HG03159 (cell line): ENCODE results near the gene TSPAN5.
"Not testable (repeated sequence)": the region's sequence is repeated elsewhere in the genome, so short reads cannot be mapped to it uniquely, and the experiment has no call there.

Experiments
- ATAC-seq: cut with Tn5 transposase; IDR thresholded peaks from one replicate; pipeline ENCODE4 v1.9.1; 2021; ENCODE audit warnings: mild to moderate bottlenecking, moderate library complexity; ENCODE audit not compliant: unreplicated experiment

TSPAN5 gene

DNA sequence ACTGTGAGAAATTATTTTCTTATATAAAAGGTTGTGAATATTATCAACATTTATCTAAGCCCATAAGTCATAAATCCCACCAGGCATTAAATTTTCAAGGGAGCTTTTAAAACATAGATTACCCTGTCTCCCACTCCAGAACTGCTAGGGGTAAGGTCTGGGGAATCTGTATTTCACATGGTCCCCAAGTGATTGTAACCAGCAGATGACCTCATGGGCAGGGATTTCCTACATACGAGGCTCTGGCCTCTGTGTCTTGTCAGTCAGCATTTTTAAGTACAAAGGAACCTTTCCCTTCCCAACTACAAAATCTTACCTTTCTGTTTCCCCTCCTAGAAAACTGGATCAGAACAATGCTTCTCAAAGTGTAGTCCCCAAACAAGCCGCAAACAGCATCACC, 188.6 kb downstream of the TSPAN5 start:
- no peak for ATAC-seq

DNA sequence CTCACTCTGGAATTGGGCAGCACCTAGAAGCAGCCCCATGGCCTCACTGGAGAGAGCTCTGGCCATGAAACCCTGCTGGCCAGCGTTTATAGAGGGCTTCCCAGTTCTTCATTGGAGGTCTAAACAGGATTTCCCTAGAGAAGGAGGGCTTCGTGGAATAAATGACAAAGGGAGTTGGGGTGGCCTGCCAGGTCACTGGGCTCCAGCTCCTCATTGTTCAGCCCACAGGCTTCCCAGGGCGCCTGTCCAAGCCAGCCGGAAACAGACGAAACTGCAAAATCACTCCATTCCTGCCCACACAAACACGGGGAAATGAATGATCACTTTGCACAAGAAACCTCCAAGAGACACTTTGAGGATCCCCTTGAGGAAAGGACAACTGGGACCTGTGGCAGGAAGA, 189.7 kb downstream of the TSPAN5 start:
- no peak for ATAC-seq

DNA sequence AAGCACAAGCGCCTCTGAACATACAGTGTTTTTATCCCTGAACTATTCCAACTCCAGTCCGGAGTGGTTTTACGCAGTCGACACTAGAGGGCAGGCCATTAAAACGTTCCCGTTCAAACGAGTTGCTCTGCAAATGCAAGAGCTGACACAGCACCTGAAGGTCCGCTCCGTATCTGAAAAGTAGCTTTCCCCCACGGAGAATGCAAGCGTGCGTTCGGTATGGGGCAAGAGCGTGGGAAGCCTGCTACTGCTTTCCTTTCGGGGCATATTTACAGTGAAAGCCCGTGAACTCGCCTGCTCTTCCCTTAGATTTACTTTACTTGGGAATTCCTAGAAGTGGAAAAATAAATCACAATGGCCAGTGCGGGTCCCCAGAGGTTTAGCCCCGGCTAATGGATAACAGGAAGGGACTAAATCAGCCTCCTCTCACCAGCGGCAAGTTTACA, 190.8 kb downstream of the TSPAN5 start:
- ATAC-seq: peak; percentile 95

DNA sequence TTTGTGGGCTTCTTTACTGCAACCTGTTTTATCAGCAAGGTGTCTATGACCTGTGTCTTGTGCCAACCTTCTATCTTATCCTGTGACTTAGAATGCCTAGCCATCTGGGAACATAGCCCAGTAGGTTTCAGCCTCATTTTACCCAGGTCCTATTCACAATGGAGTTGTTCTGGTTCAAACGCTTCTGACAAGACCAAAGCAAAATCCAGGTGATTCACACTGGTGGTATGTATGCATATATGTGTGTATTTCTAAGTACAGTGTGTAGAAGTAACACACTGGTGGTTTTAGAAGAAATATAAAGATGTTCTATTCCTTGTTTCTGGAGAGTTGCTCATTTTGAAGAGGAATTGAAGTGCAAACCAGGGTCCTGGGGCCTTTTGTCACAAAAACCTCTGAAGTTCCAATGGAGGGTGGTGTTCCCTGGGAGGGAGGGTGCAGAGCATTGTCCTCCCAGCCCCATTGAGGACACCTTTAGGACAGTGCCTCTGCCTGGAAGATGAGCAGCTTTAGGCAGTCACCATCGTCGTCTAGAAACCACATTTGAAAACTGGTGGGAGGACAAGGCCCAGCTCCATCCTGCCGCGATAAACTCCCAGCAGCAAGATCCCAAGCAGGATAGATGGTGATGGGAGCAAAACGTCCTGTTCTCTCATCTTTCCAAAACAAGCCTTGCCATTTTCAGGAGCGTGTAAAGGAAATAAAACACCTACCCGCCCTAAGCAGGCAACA, 191.4 kb downstream of the TSPAN5 start:
- no peak for ATAC-seq

GRCh38 chr4:98462487-98462886, 195.9 kb downstream of the TSPAN5 start:
- ATAC-seq: no peak

DNA sequence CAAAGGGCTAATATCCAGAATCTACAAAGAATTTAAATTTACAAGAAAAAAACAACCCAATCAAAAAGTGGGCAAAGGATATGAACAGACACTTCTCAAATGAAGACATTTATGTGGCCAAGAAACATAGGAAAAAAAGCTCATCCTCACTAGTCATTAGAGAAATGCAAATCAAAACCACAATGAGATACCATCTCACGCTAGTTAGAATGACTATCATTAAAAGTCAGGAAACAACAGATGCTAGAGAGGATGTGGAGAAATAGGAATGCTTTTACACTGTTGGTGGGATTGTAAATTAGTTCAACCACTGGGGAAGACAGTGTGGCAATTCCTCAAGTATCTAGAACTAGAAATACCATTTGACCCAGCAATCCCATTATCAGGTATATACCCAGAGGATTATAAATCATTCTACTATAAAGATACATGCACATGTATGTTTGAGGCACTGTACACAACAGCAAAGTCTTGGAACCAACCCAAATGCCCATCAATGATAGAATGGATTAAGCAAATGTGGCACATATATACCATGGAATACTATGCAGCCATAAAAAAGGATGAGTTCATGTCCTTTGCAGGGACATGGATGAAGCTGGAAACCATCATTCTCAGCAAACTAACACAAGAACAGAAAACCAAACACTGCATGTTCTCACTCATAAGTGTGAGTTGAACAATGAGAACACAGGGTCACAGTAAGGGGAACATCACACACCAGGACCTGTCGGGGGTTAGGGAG, 197.1 kb downstream of the TSPAN5 start:
- ATAC-seq: not testable (repeated sequence)

GRCh38 chr4:98457422-98457821, 201.0 kb downstream of the TSPAN5 start:
- ATAC-seq: not testable (repeated sequence)

- no peak for ATAC-seq
These were observed 206.3 kb downstream of the TSPAN5 start for GRCh38 chr4:98452091-98452490.

GRCh38 chr4:98448908-98449307, 209.5 kb downstream of the TSPAN5 start:
- ATAC-seq: no peak

GRCh38 chr4:98447648-98448047, 210.8 kb downstream of the TSPAN5 start:
- ATAC-seq: no peak

GRCh38 chr4:98446499-98447375, 211.7 kb downstream of the TSPAN5 start:
- ATAC-seq: peak; percentile 84

- ATAC-seq: no peak
These were observed 214.0 kb downstream of the TSPAN5 start for GRCh38 chr4:98444371-98444770.

- no peak for ATAC-seq
These were observed 223.6 kb downstream of the TSPAN5 start for GRCh38 chr4:98434816-98435215.

DNA sequence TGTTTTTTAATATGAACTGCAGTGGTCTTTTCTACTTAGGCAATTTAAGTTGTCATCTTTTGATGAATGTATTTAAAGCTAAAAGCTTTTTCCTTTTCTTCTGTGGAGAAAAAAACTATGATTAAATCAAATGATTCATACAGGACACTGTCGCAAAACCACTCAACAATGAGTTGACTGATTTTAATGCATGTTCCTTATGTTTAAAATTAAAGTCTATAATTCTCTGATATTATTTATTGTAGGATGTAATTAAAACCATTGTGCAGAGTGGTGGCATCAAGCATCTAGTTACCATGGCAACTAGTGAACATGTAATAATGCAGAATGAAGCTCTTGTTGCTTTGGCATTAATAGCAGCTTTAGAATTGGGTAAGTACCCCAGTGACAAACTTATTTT, 224.7 kb downstream of the TSPAN5 start:
- ATAC-seq: no peak

DNA sequence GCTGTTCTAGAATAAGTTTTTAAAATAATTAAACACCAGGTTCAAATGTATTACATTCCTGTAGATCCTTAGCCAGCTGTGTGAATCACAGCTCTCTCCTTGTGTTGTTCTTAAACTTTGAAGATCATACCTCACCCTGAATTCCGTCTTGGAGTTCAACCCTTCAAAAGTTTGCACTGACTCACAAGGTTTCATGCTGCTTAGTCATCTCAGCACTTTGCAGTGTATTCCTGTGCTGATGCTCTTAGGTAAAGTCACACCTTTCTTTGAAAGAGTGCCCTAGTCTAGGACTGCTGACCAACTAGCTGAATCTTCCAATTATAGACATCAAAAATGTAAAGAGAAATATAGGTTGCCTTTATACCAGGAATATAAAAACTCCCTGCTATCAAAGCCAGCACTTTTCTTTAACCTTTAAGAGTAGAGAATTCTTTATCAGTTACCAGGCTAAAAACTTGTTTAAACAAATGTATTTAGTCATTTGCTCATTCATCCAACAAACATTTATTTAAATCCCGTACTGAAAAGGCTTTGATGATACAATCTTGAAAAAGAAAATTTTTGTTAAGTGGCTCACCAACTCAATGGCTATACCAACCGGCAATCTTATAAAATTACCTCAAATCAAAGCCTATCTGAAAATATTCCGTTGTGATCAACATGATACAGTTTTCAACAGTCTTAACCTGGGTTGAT, 227.6 kb downstream of the TSPAN5 start:
- ATAC-seq: no peak

DNA sequence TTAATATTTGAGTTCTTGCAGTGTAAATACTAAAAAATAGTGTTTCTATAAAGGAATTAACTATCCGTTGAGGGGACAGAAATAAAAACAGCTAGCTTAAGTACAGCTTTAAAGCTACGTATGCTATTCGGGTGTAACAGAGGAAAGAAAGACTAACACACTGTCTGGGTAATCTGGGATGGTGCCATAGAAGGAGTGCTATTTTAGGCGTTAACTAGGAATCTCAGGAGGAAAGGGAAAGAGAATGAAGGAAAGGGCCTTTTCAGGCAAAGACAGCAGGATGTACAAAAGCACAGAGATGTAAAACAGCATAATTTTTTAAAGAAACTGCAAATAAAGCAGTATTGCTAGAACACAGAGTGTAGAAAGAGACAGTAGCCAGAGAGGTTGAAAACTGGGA, 235.4 kb downstream of the TSPAN5 start:
- no peak for ATAC-seq

DNA sequence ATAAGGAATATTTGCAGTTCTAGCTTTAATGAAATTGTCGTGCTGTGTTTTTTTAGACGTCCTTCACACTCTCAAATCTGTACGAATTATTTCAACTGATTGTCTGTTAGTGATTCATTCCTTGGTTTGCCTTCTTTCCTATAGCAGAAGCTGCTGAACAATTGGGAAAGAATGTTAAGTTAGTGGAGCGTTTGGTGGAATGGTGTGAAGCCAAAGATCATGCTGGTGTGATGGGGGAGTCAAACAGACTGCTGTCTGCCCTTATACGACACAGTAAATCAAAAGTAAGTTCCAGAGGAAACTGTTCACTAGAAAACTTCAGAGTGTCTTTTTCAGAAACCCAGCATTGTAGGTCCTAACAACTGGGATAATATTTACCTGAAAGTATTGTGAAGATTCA, 237.3 kb downstream of the TSPAN5 start:
- no peak for ATAC-seq
